Thoracic aorta (tissue), 2 donors: ENCODE data around the gene GREB1L. TPM values are rescaled to one million over a fixed set of nuclear protein-coding genes. Genes with fewer than 3 reads are reported as not detected.

Experiments used
- ATAC-seq: fragments of 150-250 bp; one replicate; pipeline ENCODE4 v1.8.0; 2017; ENCODE audit warnings: low read depth; ENCODE audit not compliant: insufficient number of reproducible peaks, low FRiP score
- DNase-seq: peaks from one replicate; pipeline ENCODE4 v3.0.0-alpha.2; 2020; ENCODE audit warnings: low spot score
- H3K27ac ChIP-seq, 2 donors: fragments of 200-600 bp; sonication (generic); 1 replicate in 1 of 2; 2 replicates in 1 of 2; pipeline ENCODE4 v1.5.1; 2016; ENCODE audit warnings: mild to moderate bottlenecking in 2 of 2, moderate library complexity in 2 of 2
- H3K27me3 ChIP-seq: fragments of 200-600 bp; sonication (generic); replicated peaks from 2 replicates; pipeline ENCODE4 v1.6.0; 2016; ENCODE audit warnings: mild to moderate bottlenecking; ENCODE audit not compliant: insufficient read depth
- H3K36me3 ChIP-seq: fragments of 200-600 bp; sonication (generic); one replicate; pipeline ENCODE4 v1.5.1; 2016
- H3K4me1 ChIP-seq, 2 donors: fragments of 200-600 bp; sonication (generic); 1 replicate in 1 of 2; 2 replicates in 1 of 2; pipeline versions ENCODE4 v1.5.1 to v1.6.0; 2016; ENCODE audit warnings: low read depth in 2 of 2, mild to moderate bottlenecking in 1 of 2; ENCODE audit not compliant: control insufficient read depth in 1 of 2
- H3K4me3 ChIP-seq: fragments of 200-600 bp; sonication (generic); 2 replicates; pipeline ENCODE4 v1.5.1; 2016; ENCODE audit warnings: mild to moderate bottlenecking
- H3K9me3 ChIP-seq: fragments of 200-600 bp; sonication (generic); 2 replicates; pipeline ENCODE4 v1.5.1; 2016
- CTCF ChIP-seq: fragments of 200-600 bp; sonication (generic); IDR thresholded peaks from one replicate; pipeline ENCODE4 v1.5.1; 2019; ENCODE audit warnings: antibody characterized with exemption
- total RNA-seq, 2 donors: library from RNA; depleted of rRNA; stranded (reverse); fragments of >200 nt; gene quantifications; one replicate each; pipeline versions ENCODE4 v1.1.0 to v1.2.3, GENCODE V29; 2016

The GREB1L gene
- total RNA-seq, 2 donors from 2014 or later, result 12.7 to 20.0 TPM

GRCh38 chr18:21303445-21303844 is 61.4 kb downstream of the GREB1L start:
- ATAC-seq (no peak), DNase-seq (no peak)
- Histone ChIP-seq H3K27ac (no peak overlapping the region), H3K4me3 (no peak overlapping the region), H3K4me1 (no peaks in the 10 kb centered on the region), H3K9me3 (no peaks in the 10 kb centered on the region), H3K36me3 (no peaks in the 10 kb centered on the region), H3K27me3 (no peaks in the 10 kb centered on the region)
- TF ChIP-seq CTCF, result no peak

- ATAC-seq, result no peak
- TF ChIP-seq CTCF, result no peak
- H3K27ac ChIP-seq, result no peak overlapping the region
These were observed 61.9 kb downstream of the GREB1L start for GRCh38 chr18:21303895-21304294.

GRCh38 chr18:21305621-21306020 is 63.6 kb downstream of the GREB1L start:
- no peaks in the 10 kb centered on the region for H3K9me3 ChIP-seq
- H3K4me1 ChIP-seq, result no peaks in the 10 kb centered on the region
- H3K4me3 ChIP-seq, result no peak overlapping the region
- H3K36me3 ChIP-seq, result no peaks in the 10 kb centered on the region
- no peaks in the 10 kb centered on the region for H3K27me3 ChIP-seq
- ATAC-seq (no peak), DNase-seq (no peak)
- no peak for TF ChIP-seq CTCF
- no peak overlapping the region for H3K27ac ChIP-seq

More at GRCh38 chr18:21303895-21304294, 61.9 kb downstream of the GREB1L start:
- no peak overlapping the region for H3K4me3 ChIP-seq
- DNase-seq, result no peak
- no peaks in the 10 kb centered on the region for H3K4me1 ChIP-seq
- H3K27me3 ChIP-seq, result no peaks in the 10 kb centered on the region
- no peaks in the 10 kb centered on the region for H3K36me3 ChIP-seq
- no peaks in the 10 kb centered on the region for H3K9me3 ChIP-seq

GRCh38 chr18:21306368-21306767 is 64.3 kb downstream of the GREB1L start:
- Histone ChIP-seq H3K27me3 (no peaks in the 10 kb centered on the region), H3K4me1 (no peaks in the 10 kb centered on the region), H3K36me3 (no peaks in the 10 kb centered on the region), H3K9me3 (no peaks in the 10 kb centered on the region), H3K4me3 (no peak overlapping the region), H3K27ac (no peak overlapping the region)
- no peak for ATAC-seq
- no peak for DNase-seq
- no peak for TF ChIP-seq CTCF

DNA sequence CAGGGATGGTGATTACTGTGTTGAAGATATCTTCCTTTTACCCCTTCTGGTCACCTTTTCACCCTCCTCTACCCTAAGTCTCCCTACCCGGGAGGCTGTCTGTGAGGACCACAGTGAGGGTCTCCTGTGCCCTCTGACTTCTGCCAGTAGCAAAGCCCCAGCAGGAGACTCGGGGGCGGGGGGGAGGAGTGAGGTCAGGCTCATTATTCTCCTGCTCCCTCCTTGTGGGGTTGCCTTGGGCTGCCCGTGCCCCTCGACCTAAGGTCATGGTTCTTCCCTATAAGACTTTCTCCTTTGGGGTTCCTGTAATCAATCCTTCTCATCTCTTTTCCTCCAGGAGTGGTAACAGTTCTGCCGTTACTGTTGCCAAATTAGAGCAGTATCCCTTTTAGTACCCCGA is 65.5 kb downstream of the GREB1L start:
- ATAC-seq, result no peak

More for the DNA sequence above, 65.5 kb downstream of the GREB1L start:
- no peaks in the 10 kb centered on the region for H3K36me3 ChIP-seq
- no peaks in the 10 kb centered on the region for H3K9me3 ChIP-seq
- no peak for DNase-seq
- TF ChIP-seq CTCF, result no peak
- no peaks in the 10 kb centered on the region for H3K27me3 ChIP-seq
- no peak overlapping the region for H3K27ac ChIP-seq
- no peak overlapping the region for H3K4me3 ChIP-seq
- H3K4me1 ChIP-seq, result no peaks in the 10 kb centered on the region
